Gastroesophageal sphincter (tissue), 3 donors: ENCODE measurements around the gene SETD5.

Experiments used
- CTCF ChIP-seq, 4 experiments: fragments of 200-600 bp in 2 of 4; fragments of 450-650 bp in 2 of 4; sonication (generic) in 1 of 4; IDR thresholded peaks; one replicate each; pipeline ENCODE4 v1.5.1; 2017 to 2019; ENCODE audit warnings: antibody characterized with exemption in 4 of 4, mild to moderate bottlenecking in 2 of 4, moderate library complexity in 2 of 4
- EP300 ChIP-seq: sonication (generic); formaldehyde crosslinking; IDR thresholded peaks from one replicate; pipeline ENCODE4 v1.6.1; 2017; ENCODE audit warnings: antibody characterized with exemption, mild to moderate bottlenecking
- POLR2A ChIP-seq, 2 donors: fragments of 450-650 bp; IDR thresholded peaks; one replicate each; pipeline ENCODE4 v1.6.1; 2017; ENCODE audit warnings: antibody characterized with exemption in 2 of 2, mild to moderate bottlenecking in 2 of 2, moderate library complexity in 1 of 2
- POLR2AphosphoS5 ChIP-seq: sonication (generic); formaldehyde crosslinking; IDR thresholded peaks from one replicate; pipeline ENCODE4 v1.6.1; 2017; ENCODE audit warnings: antibody characterized with exemption

GRCh38 chr3:9503283-9503682 lies 105.9 kb downstream of the SETD5 start:
- TF ChIP-seq CTCF (IDR thresholded peaks at IDR 0.05) (peak in 3 of 4 experiments; percentile 71 to 82 (median 72)), POLR2A (IDR thresholded peaks at IDR 0.05) (no peak), EP300 (no peak), POLR2AphosphoS5 (no peak)
